Mesenchymal stem cell (in vitro differentiated cells and primary cell): ENCODE results near the gene SEPTIN3.

Experiments used
- DNase-seq: peaks from one replicate; pipeline ENCODE4 v3.0.0-alpha.2; 2013
- H2AFZ ChIP-seq: one replicate; pipeline ENCODE4 v1.6.1; 2013; ENCODE audit warnings: low read depth, mild to moderate bottlenecking, control low read depth, inconsistent platforms, low read length, moderate library complexity
- H2AK5ac ChIP-seq: 2 replicates; pipeline ENCODE4 v1.6.1; 2013; ENCODE audit warnings: low read length, moderate library complexity, mild to moderate bottlenecking, inconsistent platforms; ENCODE audit not compliant: severe bottlenecking
- H2BK120ac ChIP-seq: one replicate; pipeline ENCODE4 v1.6.1; 2013; ENCODE audit warnings: low read depth, mild to moderate bottlenecking, inconsistent platforms, low read length, moderate library complexity
- H2BK12ac ChIP-seq, 2 experiments: one replicate each; pipeline ENCODE4 v1.6.1; 2013; ENCODE audit warnings: inconsistent platforms in 2 of 2, low read length in 2 of 2, mild to moderate bottlenecking in 2 of 2, moderate library complexity in 2 of 2, control low read depth in 1 of 2
- H2BK15ac ChIP-seq: one replicate; pipeline ENCODE4 v1.6.1; 2013; ENCODE audit warnings: mild to moderate bottlenecking, low read depth, inconsistent platforms; ENCODE audit not compliant: poor library complexity, severe bottlenecking
- H2BK5ac ChIP-seq: 2 replicates; pipeline ENCODE4 v1.6.1; 2013; ENCODE audit warnings: low read depth, mild to moderate bottlenecking, low read length, control low read depth, inconsistent platforms; ENCODE audit not compliant: poor library complexity, severe bottlenecking
- H3K14ac ChIP-seq, 2 experiments: one replicate each; pipeline ENCODE4 v1.6.1; 2013; ENCODE audit warnings: inconsistent platforms in 2 of 2, low read length in 2 of 2, control low read depth in 1 of 2, mild to moderate bottlenecking in 1 of 2, moderate library complexity in 1 of 2
- H3K18ac ChIP-seq, 2 experiments: one replicate each; pipeline ENCODE4 v1.6.1; 2013; ENCODE audit warnings: inconsistent platforms in 2 of 2, low read length in 2 of 2, control low read depth in 1 of 2, low read depth in 1 of 2, mild to moderate bottlenecking in 1 of 2
- H3K23ac ChIP-seq, 2 experiments: one replicate each; pipeline ENCODE4 v1.6.1; 2013; ENCODE audit warnings: inconsistent platforms in 2 of 2, low read length in 2 of 2, mild to moderate bottlenecking in 2 of 2, moderate library complexity in 2 of 2, control low read depth in 1 of 2
- H3K27ac ChIP-seq: 2 replicates; pipeline ENCODE4 v1.5.1; 2013; ENCODE audit warnings: mild to moderate bottlenecking, moderate library complexity, low read length, control low read depth, inconsistent platforms; ENCODE audit not compliant: poor library complexity, severe bottlenecking
- H3K27me3 ChIP-seq, 2 experiments: 2 replicates each; pipeline versions ENCODE4 v1.6.1 to v1.7.0; 2013; ENCODE audit warnings: low read length in 2 of 2, mild to moderate bottlenecking in 2 of 2, moderate library complexity in 2 of 2, control low read depth in 1 of 2, inconsistent platforms in 1 of 2; ENCODE audit not compliant: control insufficient read depth in 1 of 2, insufficient read depth in 1 of 2
- H3K36me3 ChIP-seq, 2 experiments: 2 replicates each; pipeline versions ENCODE4 v1.6.1 to v1.7.0; 2013; ENCODE audit warnings: low read length in 2 of 2, control low read depth in 1 of 2, inconsistent platforms in 1 of 2, low read depth in 1 of 2, mild to moderate bottlenecking in 1 of 2; ENCODE audit not compliant: insufficient read depth in 2 of 2, control insufficient read depth in 1 of 2
- H3K4ac ChIP-seq, 2 experiments: one replicate each; pipeline ENCODE4 v1.6.1; 2013; ENCODE audit warnings: inconsistent platforms in 2 of 2, low read length in 2 of 2, mild to moderate bottlenecking in 2 of 2, moderate library complexity in 2 of 2, control low read depth in 1 of 2, low read depth in 1 of 2
- H3K4me1 ChIP-seq: 2 replicates; pipeline ENCODE4 v1.6.1; 2013; ENCODE audit warnings: low read depth, low read length, control low read depth; ENCODE audit not compliant: control insufficient read depth, insufficient read depth
- H3K4me2 ChIP-seq: 2 replicates; pipeline ENCODE4 v1.6.1; 2013; ENCODE audit warnings: low read length, mild to moderate bottlenecking, inconsistent platforms; ENCODE audit not compliant: poor library complexity, severe bottlenecking
- H3K4me3 ChIP-seq, 2 experiments: 2 replicates each; pipeline versions ENCODE4 v1.5.1 to v1.7.0; 2013; ENCODE audit warnings: low read length in 2 of 2, mild to moderate bottlenecking in 2 of 2, control low read depth in 1 of 2, low read depth in 1 of 2; ENCODE audit not compliant: insufficient read depth in 1 of 2
- H3K79me1 ChIP-seq: replicated peaks from 2 replicates; pipeline ENCODE4 v1.6.1; 2013; ENCODE audit warnings: mild to moderate bottlenecking, control low read depth, low read length, inconsistent platforms; ENCODE audit not compliant: poor library complexity, severe bottlenecking
- H3K9ac ChIP-seq: 2 replicates; pipeline ENCODE4 v1.7.0; 2013; ENCODE audit warnings: mild to moderate bottlenecking, low read length, moderate library complexity
- H3K9me3 ChIP-seq: 2 replicates; pipeline ENCODE4 v1.7.0; 2013; ENCODE audit warnings: mild to moderate bottlenecking, low read length; ENCODE audit not compliant: control insufficient read depth
- H4K8ac ChIP-seq: one replicate; pipeline ENCODE4 v1.6.1; 2013; ENCODE audit warnings: inconsistent platforms, mild to moderate bottlenecking, low read length, moderate library complexity
- H4K91ac ChIP-seq: one replicate; pipeline ENCODE4 v1.6.1; 2013; ENCODE audit warnings: mild to moderate bottlenecking, low read length, inconsistent platforms
- WGBS: methylation state at CpG from one replicate; pipeline ENCODE4 v1.1.7; 2013; ENCODE audit warnings: mixed read lengths; 5-methylcytosine and 5-hydroxymethylcytosine counted together

Gene SEPTIN3

GRCh38 chr22:42016111-42016510 lies 46.9 kb downstream of the SEPTIN3 start:
- Histone ChIP-seq H3K18ac (no peak overlapping the region), H2BK120ac (no peak overlapping the region), H4K8ac (no peak overlapping the region), H2AFZ (no peak overlapping the region), H2BK12ac (no peak overlapping the region), H3K4me1 (no peaks in the 10 kb centered on the region), H2BK15ac (no peak overlapping the region), H3K4me2 (no peak overlapping the region), H2AK5ac (no peak overlapping the region), H3K36me3 (no peaks in the 10 kb centered on the region), H4K91ac (no peak overlapping the region), H3K4me3 (no peak overlapping the region), H3K9ac (no peak overlapping the region), H3K14ac (no peak overlapping the region), H3K79me1 (no peaks in the 10 kb centered on the region), H3K9me3 (peaks cover 17% of the 10 kb centered on the region), H3K27me3 (peaks cover 15 to 22% of the 10 kb centered on the region in 2 experiments), H2BK5ac (no peak overlapping the region), H3K23ac (no peak overlapping the region), H3K27ac (no peak overlapping the region), H3K4ac (no peak overlapping the region)
- WGBS: 95% methylated on average over 8 of the region's 10 CpGs
- no peak for DNase-seq

- Histone ChIP-seq H3K79me1 (no peaks in the 10 kb centered on the region), H2BK120ac (no peak overlapping the region), H3K14ac (no peak overlapping the region), H3K4ac (no peak overlapping the region), H2BK5ac (no peak overlapping the region), H4K8ac (no peak overlapping the region), H4K91ac (no peak overlapping the region), H3K23ac (no peak overlapping the region), H2AFZ (no peak overlapping the region), H3K9ac (no peak overlapping the region), H2BK12ac (no peak overlapping the region), H3K9me3 (peaks cover 12% of the 10 kb centered on the region), H2AK5ac (no peak overlapping the region), H3K4me3 (no peak overlapping the region), H3K18ac (no peak overlapping the region), H3K36me3 (no peaks in the 10 kb centered on the region), H3K4me2 (no peak overlapping the region), H3K4me1 (no peaks in the 10 kb centered on the region), H3K27ac (no peak overlapping the region), H2BK15ac (no peak overlapping the region), H3K27me3 (peaks cover 18 to 22% of the 10 kb centered on the region in 2 experiments)
- no peak for DNase-seq
- WGBS: 50% methylated on average over 1 of the region's 1 CpG
Measured at GRCh38 chr22:42018224-42018623, 49.0 kb downstream of the SEPTIN3 start.
